Choroid plexus epithelial cell (primary cell): Measurements from ENCODE around the gene GTF2F2.

Experiments used
- DNase-seq: peaks from one replicate; pipeline ENCODE4 v3.0.0-alpha.2; 2010; ENCODE audit warnings: low read depth
- H3K4me3 ChIP-seq: 2 replicates; pipeline ENCODE4 v1.5.1; 2011; ENCODE audit warnings: low read depth, mild to moderate bottlenecking, control low read depth, low read length, moderate library complexity
- TF ChIP-seq, protein P1 (sequence below): conservative IDR thresholded peaks from 2 replicates; pipeline ENCODE4 v1.5.1; 2011; ENCODE audit warnings: low read depth, mild to moderate bottlenecking, control low read depth, inconsistent platforms, low read length, moderate library complexity

The GTF2F2 gene

DNA sequence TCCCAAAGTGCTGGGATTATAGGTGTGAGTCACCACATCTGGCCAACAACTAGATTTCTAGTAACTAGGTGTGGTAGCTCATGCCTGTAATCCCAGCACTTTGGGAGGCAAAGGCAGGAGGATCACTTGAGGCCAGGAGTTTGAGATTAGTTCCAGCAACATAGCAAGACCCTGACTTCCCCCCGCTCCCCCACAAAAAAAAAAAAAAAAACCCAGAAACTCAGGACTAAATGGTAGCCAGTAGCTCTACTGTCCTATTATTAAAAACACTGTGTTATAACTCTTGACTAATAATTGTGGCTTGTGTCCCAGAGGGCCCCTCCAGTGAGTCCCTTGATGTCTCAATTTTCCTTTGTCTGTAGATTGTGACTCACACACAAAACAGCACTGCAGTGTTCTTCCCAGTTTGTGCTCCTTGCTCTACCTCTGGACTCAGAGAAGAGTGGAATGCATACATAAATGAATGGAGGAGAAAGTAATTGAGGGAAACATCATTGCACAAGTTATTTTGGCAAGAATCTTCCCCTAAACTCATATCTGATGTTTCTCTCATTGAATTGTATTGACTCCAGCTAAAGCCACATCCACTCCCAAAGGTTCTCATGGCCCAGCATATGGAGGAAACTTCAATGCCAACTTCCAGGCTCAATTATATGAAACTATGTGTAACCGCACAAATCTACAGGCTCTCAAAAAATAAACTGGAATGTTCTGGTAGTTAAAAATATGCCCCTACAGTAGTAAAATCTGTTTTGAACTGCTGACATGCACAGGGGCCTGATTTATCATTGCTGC, 211.9 kb downstream of the GTF2F2 start:
- DNase-seq: peak; percentile 77
- TF ChIP-seq, protein P1, sequence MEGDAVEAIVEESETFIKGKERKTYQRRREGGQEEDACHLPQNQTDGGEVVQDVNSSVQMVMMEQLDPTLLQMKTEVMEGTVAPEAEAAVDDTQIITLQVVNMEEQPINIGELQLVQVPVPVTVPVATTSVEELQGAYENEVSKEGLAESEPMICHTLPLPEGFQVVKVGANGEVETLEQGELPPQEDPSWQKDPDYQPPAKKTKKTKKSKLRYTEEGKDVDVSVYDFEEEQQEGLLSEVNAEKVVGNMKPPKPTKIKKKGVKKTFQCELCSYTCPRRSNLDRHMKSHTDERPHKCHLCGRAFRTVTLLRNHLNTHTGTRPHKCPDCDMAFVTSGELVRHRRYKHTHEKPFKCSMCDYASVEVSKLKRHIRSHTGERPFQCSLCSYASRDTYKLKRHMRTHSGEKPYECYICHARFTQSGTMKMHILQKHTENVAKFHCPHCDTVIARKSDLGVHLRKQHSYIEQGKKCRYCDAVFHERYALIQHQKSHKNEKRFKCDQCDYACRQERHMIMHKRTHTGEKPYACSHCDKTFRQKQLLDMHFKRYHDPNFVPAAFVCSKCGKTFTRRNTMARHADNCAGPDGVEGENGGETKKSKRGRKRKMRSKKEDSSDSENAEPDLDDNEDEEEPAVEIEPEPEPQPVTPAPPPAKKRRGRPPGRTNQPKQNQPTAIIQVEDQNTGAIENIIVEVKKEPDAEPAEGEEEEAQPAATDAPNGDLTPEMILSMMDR: no peak

DNA sequence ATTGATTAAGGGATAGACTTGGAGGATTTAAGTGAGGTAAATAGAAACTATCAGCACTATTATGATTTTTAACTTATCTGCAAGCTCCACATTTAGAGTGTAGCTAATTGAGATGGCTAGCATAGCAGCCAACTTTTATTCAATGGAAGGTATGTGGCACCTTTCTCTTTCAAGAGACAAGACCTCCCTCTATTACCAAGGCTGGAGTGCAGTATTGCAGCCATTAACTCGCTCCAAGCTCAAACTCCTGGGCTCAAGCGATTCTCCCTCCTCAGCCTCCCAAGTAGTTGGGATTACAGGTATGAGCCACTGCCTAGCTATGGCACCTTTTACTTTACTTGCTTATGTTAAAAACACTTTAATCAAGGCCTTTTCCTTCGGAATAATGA, 212.5 kb downstream of the GTF2F2 start:
- no peak overlapping the region for H3K4me3 ChIP-seq

More for the DNA sequence above, 211.9 kb downstream of the GTF2F2 start:
- H3K4me3 ChIP-seq: no peak overlapping the region

DNA sequence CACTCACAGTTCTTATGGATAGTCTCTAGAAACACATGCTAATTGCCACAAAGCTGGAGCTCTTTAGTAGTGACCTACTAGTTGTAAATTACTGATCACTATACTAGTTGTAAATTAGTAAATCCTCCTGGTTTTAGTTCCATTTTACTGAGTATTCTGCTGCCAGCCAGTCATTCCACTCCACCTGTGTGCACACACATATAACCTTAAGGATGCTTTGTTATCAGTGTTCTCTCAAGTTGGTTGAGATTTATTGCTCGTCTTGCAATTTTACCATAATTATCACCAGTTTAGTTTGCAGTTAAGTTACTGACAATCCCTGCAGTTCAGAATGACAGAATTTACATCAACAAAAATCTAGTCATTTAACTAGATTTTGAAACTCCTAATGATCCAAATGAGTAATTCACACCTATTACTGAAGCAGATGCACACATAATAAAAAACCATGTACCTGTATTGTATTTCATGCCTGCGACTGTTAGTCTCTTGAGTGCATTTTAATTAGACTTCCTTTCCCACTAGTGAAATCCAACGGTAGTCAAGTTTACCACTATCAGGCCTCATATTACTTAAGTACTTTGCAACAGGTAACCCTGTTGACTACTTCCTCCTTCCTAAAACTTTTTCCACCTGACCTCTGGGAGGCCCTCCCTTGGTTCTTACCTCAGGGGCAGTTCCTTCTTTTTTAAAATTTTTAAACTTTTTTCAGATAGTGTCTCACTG, 213.1 kb downstream of the GTF2F2 start:
- TF ChIP-seq, protein P1: no peak
- H3K4me3 ChIP-seq: no peak overlapping the region
- DNase-seq: no peak

More for the DNA sequence above, 212.5 kb downstream of the GTF2F2 start:
- DNase-seq: no peak
- TF ChIP-seq, protein P1: no peak
